ENCODE results near the gene ENC1.

DNA sequence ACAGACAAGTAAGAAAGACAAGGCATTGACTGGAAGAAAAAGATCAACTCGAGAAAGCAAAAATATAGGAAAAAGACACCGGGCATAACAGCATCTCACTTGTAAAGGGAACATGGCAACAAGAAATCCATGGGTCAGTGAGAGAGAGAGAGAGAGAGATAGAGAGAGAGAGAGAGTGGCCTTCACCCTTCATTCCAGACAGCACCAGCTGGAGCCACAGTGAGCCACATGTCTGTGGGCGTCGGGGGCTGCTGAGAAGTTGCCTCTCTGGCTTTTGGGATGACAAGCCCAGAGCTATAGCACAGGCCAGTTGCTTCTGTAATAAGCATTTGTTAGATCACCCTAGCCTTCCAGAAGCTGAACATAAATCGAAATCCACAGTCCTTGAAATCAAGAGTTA, 20.3 kb upstream of the ENC1 start:
- TF ChIP-seq POLR2A (IDR thresholded peaks at IDR 0.05; ENCODE audit: low read length): no peak
- no peak for TF ChIP-seq GATA1 (IDR thresholded peaks at IDR 0.05; ENCODE audit: low read depth, low read length)
